Measurements from ENCODE around the gene ATG4C.

Gene ATG4C

GRCh38 chr1:62904856-62905225 is 120.9 kb downstream of the ATG4C start:
- Histone ChIP-seq H3K36me3 (ENCODE audit: control insufficient read depth, low read length) (no peaks in the 10 kb centered on the region), H3K4me2 (ENCODE audit: low read length) (no peak overlapping the region), H4K20me1 (ENCODE audit: control insufficient read depth, insufficient read depth, low read depth, low read length) (no peaks in the 10 kb centered on the region), H3K4me1 (ENCODE audit: control insufficient read depth, low read length) (no peaks in the 10 kb centered on the region), H3K9me2 (replicated peaks; ENCODE audit: control insufficient read depth, low read length) (no peaks in the 10 kb centered on the region), H3F3A (ENCODE audit: control insufficient read depth, insufficient read depth) (no peaks in the 10 kb centered on the region), H3K79me2 (ENCODE audit: control insufficient read depth, low read length) (no peaks in the 10 kb centered on the region), H3K9me3 (ENCODE audit: control insufficient read depth, insufficient read depth, low read length) (no peaks in the 10 kb centered on the region), H3K27me3 (ENCODE audit: control insufficient read depth, low read length) (no peaks in the 10 kb centered on the region; the same call in 1 of the 2 replicates), H3K4me3 (ENCODE audit: low read length) (no peak overlapping the region), H3K27ac (ENCODE audit: low read depth, low read length) (no peak overlapping the region)
- no peak for TF ChIP-seq EZH2phosphoT487 (IDR thresholded peaks at IDR 0.05; ENCODE audit: borderline replicate concordance, low read length)
- no peak for TF ChIP-seq CTCF (IDR thresholded peaks at IDR 0.05; ENCODE audit: low read depth, low read length, poor library complexity, severe bottlenecking)

- no peak overlapping the region for H3K4me2 ChIP-seq (ENCODE audit: low read length)
- no peak overlapping the region for H3K4me3 ChIP-seq (ENCODE audit: low read length)
- no peaks in the 10 kb centered on the region for H3K9me2 ChIP-seq (replicated peaks; ENCODE audit: control insufficient read depth, low read length)
- no peaks in the 10 kb centered on the region; the same call in 1 of the 2 replicates for H3K27me3 ChIP-seq (ENCODE audit: control insufficient read depth, low read length)
- H3F3A ChIP-seq (ENCODE audit: control insufficient read depth, insufficient read depth): no peaks in the 10 kb centered on the region
- H3K9me3 ChIP-seq (ENCODE audit: control insufficient read depth, insufficient read depth, low read length): no peaks in the 10 kb centered on the region
- no peaks in the 10 kb centered on the region for H3K36me3 ChIP-seq (ENCODE audit: control insufficient read depth, low read length)
- no peak for TF ChIP-seq EZH2phosphoT487 (IDR thresholded peaks at IDR 0.05; ENCODE audit: borderline replicate concordance, low read length)
- TF ChIP-seq CTCF (IDR thresholded peaks at IDR 0.05; ENCODE audit: low read depth, low read length, poor library complexity, severe bottlenecking): no peak
- H3K4me1 ChIP-seq (ENCODE audit: control insufficient read depth, low read length): no peaks in the 10 kb centered on the region
- no peaks in the 10 kb centered on the region for H3K79me2 ChIP-seq (ENCODE audit: control insufficient read depth, low read length)
- H3K27ac ChIP-seq (ENCODE audit: low read depth, low read length): no peak overlapping the region
- H4K20me1 ChIP-seq (ENCODE audit: control insufficient read depth, insufficient read depth, low read depth, low read length): no peaks in the 10 kb centered on the region
Observed at GRCh38 chr1:62905309-62905708, 121.4 kb downstream of the ATG4C start.

- no peak overlapping the region for H3K4me2 ChIP-seq (ENCODE audit: low read length)
- H3K9me2 ChIP-seq (replicated peaks; ENCODE audit: control insufficient read depth, low read length): no peaks in the 10 kb centered on the region
- H3K4me1 ChIP-seq (ENCODE audit: control insufficient read depth, low read length): no peaks in the 10 kb centered on the region
- H3K9me3 ChIP-seq (ENCODE audit: control insufficient read depth, insufficient read depth, low read length): no peaks in the 10 kb centered on the region
- no peaks in the 10 kb centered on the region for H4K20me1 ChIP-seq (ENCODE audit: control insufficient read depth, insufficient read depth, low read depth, low read length)
- TF ChIP-seq EZH2phosphoT487 (IDR thresholded peaks at IDR 0.05; ENCODE audit: borderline replicate concordance, low read length): no peak
- no peak for TF ChIP-seq CTCF (IDR thresholded peaks at IDR 0.05; ENCODE audit: low read depth, low read length, poor library complexity, severe bottlenecking)
- H3K27ac ChIP-seq (ENCODE audit: low read depth, low read length): no peak overlapping the region
- H3K27me3 ChIP-seq (ENCODE audit: control insufficient read depth, low read length): no peaks in the 10 kb centered on the region; the same call in 1 of the 2 replicates
- no peaks in the 10 kb centered on the region for H3K79me2 ChIP-seq (ENCODE audit: control insufficient read depth, low read length)
- H3K36me3 ChIP-seq (ENCODE audit: control insufficient read depth, low read length): no peaks in the 10 kb centered on the region
- no peak overlapping the region for H3K4me3 ChIP-seq (ENCODE audit: low read length)
- H3F3A ChIP-seq (ENCODE audit: control insufficient read depth, insufficient read depth): no peaks in the 10 kb centered on the region
Observed at GRCh38 chr1:62905872-62906271, 121.9 kb downstream of the ATG4C start.
